DND-41 (cell line): Measurements from ENCODE around the gene SCEL.

Experiments
- ATAC-seq: fragments of 200-7000 bp; cut with Tn5 transposase; 3 replicates; pipeline ENCODE4 v1.9.1; 2021; ENCODE audit warnings: low read depth; ENCODE audit not compliant: insufficient read depth
- DNase-seq: peaks from one replicate; pipeline ENCODE4 v3.0.0-alpha.2; 2020
- H2AFZ ChIP-seq: 2 replicates; pipeline ENCODE4 v1.6.0; 2012; ENCODE audit warnings: low read depth, low read length
- H3K27ac ChIP-seq: 2 replicates; pipeline ENCODE4 v1.5.1; 2012; ENCODE audit warnings: low read length, inconsistent platforms
- H3K27me3 ChIP-seq: fragments of 200-600 bp; sonication (generic); 2 replicates; pipeline ENCODE4 v1.6.0; 2012; ENCODE audit warnings: low read length, mild to moderate bottlenecking, inconsistent platforms; ENCODE audit not compliant: insufficient read depth, poor library complexity
- H3K36me3 ChIP-seq: 2 replicates; pipeline ENCODE4 v1.5.1; 2012; ENCODE audit warnings: low read length, inconsistent platforms; ENCODE audit not compliant: insufficient read depth
- H3K4me1 ChIP-seq: 2 replicates; pipeline ENCODE4 v1.5.1; 2012; ENCODE audit warnings: mild to moderate bottlenecking, low read length; ENCODE audit not compliant: insufficient read depth
- H3K4me2 ChIP-seq: 2 replicates; pipeline ENCODE4 v1.6.0; 2012; ENCODE audit warnings: mild to moderate bottlenecking, moderate library complexity, low read length, inconsistent platforms; ENCODE audit not compliant: insufficient read depth
- H3K4me3 ChIP-seq, 2 experiments: fragments of 200-600 bp in 1 of 2; shearing (Covaris generic) in 1 of 2; 2 replicates each; pipeline ENCODE4 v1.5.1; 2012 to 2016; ENCODE audit warnings: inconsistent platforms in 2 of 2, low read length in 2 of 2, mild to moderate bottlenecking in 2 of 2, low read depth in 1 of 2, moderate library complexity in 1 of 2
- H3K79me2 ChIP-seq: 2 replicates; pipeline ENCODE4 v1.6.0; 2012; ENCODE audit warnings: low read length, inconsistent platforms; ENCODE audit not compliant: insufficient read depth
- H3K9ac ChIP-seq: 2 replicates; pipeline ENCODE4 v1.6.0; 2012; ENCODE audit warnings: low read depth, mild to moderate bottlenecking, inconsistent platforms, low read length, moderate library complexity
- H3K9me3 ChIP-seq: 2 replicates; pipeline ENCODE4 v1.5.1; 2012; ENCODE audit warnings: low read length, moderate library complexity, mild to moderate bottlenecking, inconsistent platforms; ENCODE audit not compliant: insufficient read depth, severe bottlenecking
- H4K20me1 ChIP-seq: 2 replicates; pipeline ENCODE4 v1.6.0; 2012; ENCODE audit warnings: low read length; ENCODE audit not compliant: insufficient read depth
- EZH2 ChIP-seq: IDR thresholded peaks from 3 replicates; pipeline ENCODE4 v1.6.1; 2012; ENCODE audit warnings: borderline replicate concordance, low read depth, mild to moderate bottlenecking, moderate library complexity, low read length, inconsistent platforms; ENCODE audit not compliant: severe bottlenecking
- TF ChIP-seq, protein P1 (sequence below): IDR thresholded peaks from 2 replicates; pipeline ENCODE4 v1.5.1; 2012; ENCODE audit warnings: borderline replicate concordance, low read length, moderate library complexity, mild to moderate bottlenecking; ENCODE audit not compliant: poor library complexity, severe bottlenecking; ENCODE audit errors: extremely low read depth

The SCEL gene

DNA sequence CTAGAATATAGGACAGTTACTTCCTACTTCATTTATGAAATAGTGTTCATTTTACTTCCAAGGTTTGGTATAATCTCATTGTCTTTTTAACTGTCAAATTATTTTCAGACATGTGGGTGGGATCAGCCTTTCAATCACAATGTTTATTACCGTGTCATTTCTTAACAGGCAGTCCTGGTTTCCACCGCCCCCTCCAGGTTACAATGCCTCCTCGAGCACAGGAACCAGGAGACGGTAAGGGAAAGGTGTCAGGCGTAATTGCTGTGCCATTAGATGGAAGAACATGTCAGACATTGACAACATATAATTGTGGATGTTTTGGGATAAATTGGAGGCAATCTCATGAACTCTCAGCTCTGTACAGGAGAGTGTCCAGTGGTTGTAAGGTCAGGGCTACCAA, 36.5 kb downstream of the SCEL start:
- no peak for DNase-seq
- H3K4me3 ChIP-seq = no peak overlapping the region
- TF ChIP-seq, protein P1, sequence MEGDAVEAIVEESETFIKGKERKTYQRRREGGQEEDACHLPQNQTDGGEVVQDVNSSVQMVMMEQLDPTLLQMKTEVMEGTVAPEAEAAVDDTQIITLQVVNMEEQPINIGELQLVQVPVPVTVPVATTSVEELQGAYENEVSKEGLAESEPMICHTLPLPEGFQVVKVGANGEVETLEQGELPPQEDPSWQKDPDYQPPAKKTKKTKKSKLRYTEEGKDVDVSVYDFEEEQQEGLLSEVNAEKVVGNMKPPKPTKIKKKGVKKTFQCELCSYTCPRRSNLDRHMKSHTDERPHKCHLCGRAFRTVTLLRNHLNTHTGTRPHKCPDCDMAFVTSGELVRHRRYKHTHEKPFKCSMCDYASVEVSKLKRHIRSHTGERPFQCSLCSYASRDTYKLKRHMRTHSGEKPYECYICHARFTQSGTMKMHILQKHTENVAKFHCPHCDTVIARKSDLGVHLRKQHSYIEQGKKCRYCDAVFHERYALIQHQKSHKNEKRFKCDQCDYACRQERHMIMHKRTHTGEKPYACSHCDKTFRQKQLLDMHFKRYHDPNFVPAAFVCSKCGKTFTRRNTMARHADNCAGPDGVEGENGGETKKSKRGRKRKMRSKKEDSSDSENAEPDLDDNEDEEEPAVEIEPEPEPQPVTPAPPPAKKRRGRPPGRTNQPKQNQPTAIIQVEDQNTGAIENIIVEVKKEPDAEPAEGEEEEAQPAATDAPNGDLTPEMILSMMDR = no peak
- no peak for TF ChIP-seq EZH2
- H3K27me3 ChIP-seq = peaks cover 4% of the 10 kb centered on the region
- no peak overlapping the region for H2AFZ ChIP-seq
- no peaks in the 10 kb centered on the region for H3K36me3 ChIP-seq
- no peaks in the 10 kb centered on the region for H4K20me1 ChIP-seq
- no peak overlapping the region for H3K27ac ChIP-seq
- no peaks in the 10 kb centered on the region for H3K79me2 ChIP-seq
- no peaks in the 10 kb centered on the region for H3K4me1 ChIP-seq
- ATAC-seq = no peak
- no peak overlapping the region for H3K4me2 ChIP-seq
- H3K9me3 ChIP-seq = no peaks in the 10 kb centered on the region
- no peak overlapping the region for H3K9ac ChIP-seq

- Histone ChIP-seq H4K20me1 (no peaks in the 10 kb centered on the region), H3K4me3 (no peak overlapping the region), H3K4me1 (no peaks in the 10 kb centered on the region), H2AFZ (no peak overlapping the region), H3K79me2 (no peaks in the 10 kb centered on the region), H3K4me2 (no peak overlapping the region), H3K9ac (no peak overlapping the region), H3K9me3 (no peaks in the 10 kb centered on the region), H3K36me3 (no peaks in the 10 kb centered on the region), H3K27ac (no peak overlapping the region), H3K27me3 (peaks cover 4% of the 10 kb centered on the region)
- ATAC-seq (no peak), DNase-seq (no peak)
- no peak for TF ChIP-seq EZH2
- TF ChIP-seq, protein P1 = no peak
These were observed 38.6 kb downstream of the SCEL start for GRCh38 chr13:77574096-77574495.

DNA sequence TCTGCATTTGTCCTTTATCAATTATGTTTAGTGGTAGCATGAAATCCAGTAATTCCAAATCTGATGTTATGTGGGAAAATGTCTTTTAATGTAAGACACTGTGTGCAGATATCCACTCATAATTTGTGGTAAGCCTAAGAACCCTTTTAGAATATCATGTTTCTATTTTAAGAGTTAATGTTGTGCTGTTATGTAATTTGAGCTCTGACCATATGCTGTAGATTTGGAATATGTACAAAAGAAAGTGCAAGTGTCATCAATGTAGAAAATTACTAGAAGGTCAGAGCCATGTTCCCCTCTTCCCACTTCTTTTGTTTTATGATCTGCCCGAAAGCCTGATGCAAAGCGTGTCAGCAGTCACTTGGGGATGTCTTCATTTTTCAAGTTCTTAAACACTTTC, 44.5 kb downstream of the SCEL start:
- Histone ChIP-seq H4K20me1 (no peaks in the 10 kb centered on the region), H3K27me3 (no peaks in the 10 kb centered on the region), H3K4me3 (no peak overlapping the region), H3K27ac (no peak overlapping the region), H3K9me3 (no peaks in the 10 kb centered on the region), H3K4me1 (no peaks in the 10 kb centered on the region), H3K4me2 (no peak overlapping the region), H3K36me3 (no peaks in the 10 kb centered on the region), H2AFZ (no peak overlapping the region), H3K79me2 (no peaks in the 10 kb centered on the region), H3K9ac (no peak overlapping the region)
- ATAC-seq (no peak), DNase-seq (no peak)
- no peak for TF ChIP-seq EZH2
- TF ChIP-seq, protein P1 = no peak

- H4K20me1 ChIP-seq = no peaks in the 10 kb centered on the region
- H3K4me2 ChIP-seq = no peak overlapping the region
- H3K4me3 ChIP-seq = no peak overlapping the region
- H3K27ac ChIP-seq = no peak overlapping the region
- TF ChIP-seq EZH2 = no peak
- TF ChIP-seq, protein P1 = no peak
- H3K27me3 ChIP-seq = no peaks in the 10 kb centered on the region
- DNase-seq (no peak), ATAC-seq (no peak)
- no peaks in the 10 kb centered on the region for H3K4me1 ChIP-seq
- no peaks in the 10 kb centered on the region for H3K9me3 ChIP-seq
- H3K36me3 ChIP-seq = no peaks in the 10 kb centered on the region
- no peak overlapping the region for H3K9ac ChIP-seq
- no peak overlapping the region for H2AFZ ChIP-seq
- H3K79me2 ChIP-seq = no peaks in the 10 kb centered on the region
These were observed 45.2 kb downstream of the SCEL start for GRCh38 chr13:77580748-77581147.
